ENCODE measurements around the gene ELOVL6.

The ELOVL6 gene

GRCh38 chr4:110183058-110183457 lies 15.4 kb downstream of the ELOVL6 start:
- WGBS = 94% methylated on average over 5 of the region's 5 CpGs
- H3K9me3 ChIP-seq (ENCODE audit: insufficient read depth, low read depth, low read length) = no peaks in the 10 kb centered on the region
- H3K4me3 ChIP-seq (ENCODE audit: low read length) = no peak overlapping the region
- peaks cover 36% of the 10 kb centered on the region for H3K4me1 ChIP-seq (ENCODE audit: insufficient read depth, low read length)
- no peak overlapping the region for H3K9ac ChIP-seq (ENCODE audit: low read depth, low read length)
- H3K27me3 ChIP-seq (ENCODE audit: insufficient read depth, low read length) = no peaks in the 10 kb centered on the region
- H3K27ac ChIP-seq (ENCODE audit: low read depth, low read length) = no peak overlapping the region
- peaks cover 60% of the 10 kb centered on the region for H3K36me3 ChIP-seq (ENCODE audit: insufficient read depth, low read length)

GRCh38 chr4:110181890-110182289 lies 16.5 kb downstream of the ELOVL6 start:
- Histone ChIP-seq H3K4me1 (ENCODE audit: insufficient read depth, low read length) (peaks cover 29% of the 10 kb centered on the region), H3K36me3 (ENCODE audit: insufficient read depth, low read length) (peaks cover 62% of the 10 kb centered on the region), H3K27ac (ENCODE audit: low read depth, low read length) (no peak overlapping the region), H3K4me3 (ENCODE audit: low read length) (no peak overlapping the region), H3K9ac (ENCODE audit: low read depth, low read length) (no peak overlapping the region), H3K9me3 (ENCODE audit: insufficient read depth, low read depth, low read length) (no peaks in the 10 kb centered on the region), H3K27me3 (ENCODE audit: insufficient read depth, low read length) (no peaks in the 10 kb centered on the region)
- 95% methylated on average over 3 of the region's 3 CpGs for WGBS

- H3K9me3 ChIP-seq (ENCODE audit: insufficient read depth, low read depth, low read length) = no peaks in the 10 kb centered on the region
- peaks cover 69% of the 10 kb centered on the region for H3K36me3 ChIP-seq (ENCODE audit: insufficient read depth, low read length)
- H3K27me3 ChIP-seq (ENCODE audit: insufficient read depth, low read length) = no peaks in the 10 kb centered on the region
- no peak overlapping the region for H3K27ac ChIP-seq (ENCODE audit: low read depth, low read length)
- H3K9ac ChIP-seq (ENCODE audit: low read depth, low read length) = no peak overlapping the region
- no peak overlapping the region for H3K4me3 ChIP-seq (ENCODE audit: low read length)
- no peaks in the 10 kb centered on the region for H3K4me1 ChIP-seq (ENCODE audit: insufficient read depth, low read length)
Observed at GRCh38 chr4:110175634-110176033, 22.8 kb downstream of the ELOVL6 start.

GRCh38 chr4:110172972-110173371 lies 25.4 kb downstream of the ELOVL6 start:
- no peak overlapping the region for H3K4me3 ChIP-seq (ENCODE audit: low read length)
- peaks cover 58% of the 10 kb centered on the region for H3K36me3 ChIP-seq (ENCODE audit: insufficient read depth, low read length)
- H3K4me1 ChIP-seq (ENCODE audit: insufficient read depth, low read length) = no peaks in the 10 kb centered on the region
- 100% methylated on average over 1 of the region's 1 CpG for WGBS
- H3K9me3 ChIP-seq (ENCODE audit: insufficient read depth, low read depth, low read length) = no peaks in the 10 kb centered on the region
- H3K27ac ChIP-seq (ENCODE audit: low read depth, low read length) = no peak overlapping the region
- H3K27me3 ChIP-seq (ENCODE audit: insufficient read depth, low read length) = no peaks in the 10 kb centered on the region
- no peak overlapping the region for H3K9ac ChIP-seq (ENCODE audit: low read depth, low read length)

- no CpG with 5 or more reads among the region's 1 CpG for WGBS
- H3K4me1 ChIP-seq (ENCODE audit: insufficient read depth, low read length) = no peaks in the 10 kb centered on the region
- no peak overlapping the region for H3K9ac ChIP-seq (ENCODE audit: low read depth, low read length)
- peaks cover 58% of the 10 kb centered on the region for H3K36me3 ChIP-seq (ENCODE audit: insufficient read depth, low read length)
- H3K9me3 ChIP-seq (ENCODE audit: insufficient read depth, low read depth, low read length) = no peaks in the 10 kb centered on the region
- H3K27me3 ChIP-seq (ENCODE audit: insufficient read depth, low read length) = no peaks in the 10 kb centered on the region
- H3K4me3 ChIP-seq (ENCODE audit: low read length) = no peak overlapping the region
- no peak overlapping the region for H3K27ac ChIP-seq (ENCODE audit: low read depth, low read length)
Observed at GRCh38 chr4:110171971-110172370, 26.4 kb downstream of the ELOVL6 start.

- WGBS = 97% methylated on average over 3 of the region's 3 CpGs
- Histone ChIP-seq H3K27me3 (ENCODE audit: insufficient read depth, low read length) (no peaks in the 10 kb centered on the region), H3K4me1 (ENCODE audit: insufficient read depth, low read length) (no peaks in the 10 kb centered on the region), H3K27ac (ENCODE audit: low read depth, low read length) (no peak overlapping the region), H3K9me3 (ENCODE audit: insufficient read depth, low read depth, low read length) (no peaks in the 10 kb centered on the region), H3K9ac (ENCODE audit: low read depth, low read length) (no peak overlapping the region), H3K36me3 (ENCODE audit: insufficient read depth, low read length) (peaks cover 57% of the 10 kb centered on the region), H3K4me3 (ENCODE audit: low read length) (no peak overlapping the region)
Observed at GRCh38 chr4:110170861-110171260, 27.6 kb downstream of the ELOVL6 start.

- Histone ChIP-seq H3K9me3 (ENCODE audit: insufficient read depth, low read depth, low read length) (no peaks in the 10 kb centered on the region), H3K4me3 (ENCODE audit: low read length) (no peak overlapping the region), H3K9ac (ENCODE audit: low read depth, low read length) (no peak overlapping the region), H3K36me3 (ENCODE audit: insufficient read depth, low read length) (peaks cover 64% of the 10 kb centered on the region), H3K27ac (ENCODE audit: low read depth, low read length) (no peak overlapping the region; the same call in 1 of the 2 replicates), H3K4me1 (ENCODE audit: insufficient read depth, low read length) (no peaks in the 10 kb centered on the region; the same call in 1 of the 2 replicates), H3K27me3 (ENCODE audit: insufficient read depth, low read length) (no peaks in the 10 kb centered on the region)
- 74% methylated on average over 4 of the region's 5 CpGs for WGBS
Observed at GRCh38 chr4:110165382-110166286, 32.8 kb downstream of the ELOVL6 start.

GRCh38 chr4:110164856-110165255 lies 33.6 kb downstream of the ELOVL6 start:
- H3K27ac ChIP-seq (ENCODE audit: low read depth, low read length) = no peak overlapping the region
- H3K4me3 ChIP-seq (ENCODE audit: low read length) = no peak overlapping the region
- no peaks in the 10 kb centered on the region for H3K27me3 ChIP-seq (ENCODE audit: insufficient read depth, low read length)
- no peaks in the 10 kb centered on the region; the same call in 1 of the 2 replicates for H3K4me1 ChIP-seq (ENCODE audit: insufficient read depth, low read length)
- H3K9me3 ChIP-seq (ENCODE audit: insufficient read depth, low read depth, low read length) = no peaks in the 10 kb centered on the region
- peaks cover 59% of the 10 kb centered on the region for H3K36me3 ChIP-seq (ENCODE audit: insufficient read depth, low read length)
- WGBS = no CpG with 5 or more reads among the region's 2 CpGs
- H3K9ac ChIP-seq (ENCODE audit: low read depth, low read length) = no peak overlapping the region

- H3K9me3 ChIP-seq (ENCODE audit: insufficient read depth, low read depth, low read length) = no peaks in the 10 kb centered on the region
- H3K9ac ChIP-seq (ENCODE audit: low read depth, low read length) = no peak overlapping the region
- no peak overlapping the region for H3K4me3 ChIP-seq (ENCODE audit: low read length)
- peaks cover 59% of the 10 kb centered on the region for H3K36me3 ChIP-seq (ENCODE audit: insufficient read depth, low read length)
- 96% methylated on average over 5 of the region's 5 CpGs for WGBS
- no peaks in the 10 kb centered on the region for H3K27me3 ChIP-seq (ENCODE audit: insufficient read depth, low read length)
- no peak overlapping the region for H3K27ac ChIP-seq (ENCODE audit: low read depth, low read length)
- no peaks in the 10 kb centered on the region; the same call in 1 of the 2 replicates for H3K4me1 ChIP-seq (ENCODE audit: insufficient read depth, low read length)
Observed at GRCh38 chr4:110164251-110164650, 34.2 kb downstream of the ELOVL6 start.

- Histone ChIP-seq H3K9ac (ENCODE audit: low read depth, low read length) (no peak overlapping the region), H3K9me3 (ENCODE audit: insufficient read depth, low read depth, low read length) (no peaks in the 10 kb centered on the region), H3K27ac (ENCODE audit: low read depth, low read length) (no peak overlapping the region), H3K4me3 (ENCODE audit: low read length) (no peak overlapping the region), H3K4me1 (ENCODE audit: insufficient read depth, low read length) (no peaks in the 10 kb centered on the region; the same call in 1 of the 2 replicates), H3K27me3 (ENCODE audit: insufficient read depth, low read length) (no peaks in the 10 kb centered on the region), H3K36me3 (ENCODE audit: insufficient read depth, low read length) (peaks cover 56% of the 10 kb centered on the region)
- 98% methylated on average over 4 of the region's 4 CpGs for WGBS
Observed at GRCh38 chr4:110163327-110164069, 34.9 kb downstream of the ELOVL6 start.

GRCh38 chr4:110160618-110161017 lies 37.8 kb downstream of the ELOVL6 start:
- Histone ChIP-seq H3K9ac (ENCODE audit: low read depth, low read length) (no peak overlapping the region), H3K9me3 (ENCODE audit: insufficient read depth, low read depth, low read length) (no peaks in the 10 kb centered on the region), H3K36me3 (ENCODE audit: insufficient read depth, low read length) (peaks cover 41% of the 10 kb centered on the region), H3K27me3 (ENCODE audit: insufficient read depth, low read length) (no peaks in the 10 kb centered on the region), H3K4me3 (ENCODE audit: low read length) (no peak overlapping the region), H3K4me1 (ENCODE audit: insufficient read depth, low read length) (peaks cover 7% of the 10 kb centered on the region; the same call in 1 of the 2 replicates), H3K27ac (ENCODE audit: low read depth, low read length) (no peak overlapping the region)

Measured in HUES64 (cell line).